Measurements from ENCODE around the gene TLR4. TPM values are rescaled to one million over a fixed set of nuclear protein-coding genes. Genes with fewer than 3 reads are reported as not detected.

The TLR4 gene
- total and polyA plus RNA-seq, 2 experiments from 2014 or later = 0.06 to 0.17 TPM

DNA sequence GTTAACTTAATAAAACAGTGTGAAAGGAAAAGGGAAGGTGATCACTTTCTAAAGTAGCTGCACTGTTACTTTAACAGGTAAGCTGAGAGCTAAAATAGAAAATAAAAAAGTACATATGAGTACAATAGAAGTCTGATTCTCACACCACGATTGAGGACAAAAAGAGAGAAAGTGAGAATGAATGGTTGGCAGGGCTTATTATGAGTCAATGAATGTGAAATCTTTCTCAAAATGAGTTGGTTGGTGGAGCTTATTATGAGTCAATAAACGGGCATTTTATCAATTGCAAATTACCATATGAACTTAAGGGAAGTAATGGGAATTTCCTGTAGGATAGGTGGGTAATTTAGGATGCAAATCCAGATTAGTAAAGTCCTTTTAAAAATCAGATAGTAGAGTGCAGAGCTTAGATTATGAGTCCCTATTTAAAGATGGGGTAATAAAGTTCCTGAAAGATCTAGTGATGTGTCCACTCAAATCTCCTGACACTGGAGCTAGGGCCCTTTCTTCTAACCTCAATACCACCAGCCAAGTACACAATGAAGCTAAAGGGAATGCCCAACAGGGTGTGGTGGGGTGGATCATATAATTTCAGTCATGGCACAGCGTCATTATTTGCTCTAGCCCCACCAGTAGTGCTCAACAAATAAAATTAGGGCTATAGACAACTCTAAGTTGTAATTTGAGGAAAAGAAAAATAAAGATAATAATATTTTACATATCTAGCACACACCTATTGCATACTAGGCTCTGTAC, 21.1 kb upstream of the TLR4 start:
- Histone ChIP-seq H3K4me1 (ENCODE audit: insufficient read depth) (peaks cover 17% of the 10 kb centered on the region), H3F3A (replicated peaks; ENCODE audit: low read depth) (no peaks in the 10 kb centered on the region), H3K36me3 (ENCODE audit: insufficient read depth) (no peaks in the 10 kb centered on the region), H3K4me3 (no peak overlapping the region), H2AFZ (peak overlapping the region; percentile 40; the same call in 1 of the 2 replicates), H4K20me1 (replicated peaks; ENCODE audit: insufficient read depth) (no peaks in the 10 kb centered on the region), H3K27me3 (ENCODE audit: insufficient read depth) (no peaks in the 10 kb centered on the region), H3K27ac (ENCODE audit: low read depth) (no peak overlapping the region), H3K9me2 (ENCODE audit: insufficient read depth) (peaks cover 9% of the 10 kb centered on the region; the same call in 1 of the 2 replicates), H3K79me2 (replicated peaks; ENCODE audit: insufficient read depth) (no peaks in the 10 kb centered on the region), H3K4me2 (no peak overlapping the region; the same call in 1 of the 2 replicates)
- ATAC-seq (no peak), DNase-seq (ENCODE audit: low spot score) (no peak)
- Mint-ChIP-seq H3K36me3 (ENCODE audit: low read depth) (peaks cover under 1% of the 10 kb centered on the region; the same call in 1 of the 3 replicates), H3K27ac (no peak overlapping the region), H3K4me1 (peaks cover 3% of the 10 kb centered on the region; the same call in 1 of the 3 replicates), H3K27me3 (ENCODE audit: insufficient read depth, low read depth, poor library complexity) (no peaks in the 10 kb centered on the region), H3K9me3 (peaks cover 25% of the 10 kb centered on the region), H3K4me3 (no peak overlapping the region)
- TF ChIP-seq ZNF114 (CRISPR knock-in tag; IDR thresholded peaks at IDR 0.05) (no peak), EZH2 (IDR thresholded peaks at IDR 0.05; ENCODE audit: low read depth, unreplicated experiment) (no peak), NANOG (IDR thresholded peaks at IDR 0.05; ENCODE audit: borderline replicate concordance) (no peak)

DNA sequence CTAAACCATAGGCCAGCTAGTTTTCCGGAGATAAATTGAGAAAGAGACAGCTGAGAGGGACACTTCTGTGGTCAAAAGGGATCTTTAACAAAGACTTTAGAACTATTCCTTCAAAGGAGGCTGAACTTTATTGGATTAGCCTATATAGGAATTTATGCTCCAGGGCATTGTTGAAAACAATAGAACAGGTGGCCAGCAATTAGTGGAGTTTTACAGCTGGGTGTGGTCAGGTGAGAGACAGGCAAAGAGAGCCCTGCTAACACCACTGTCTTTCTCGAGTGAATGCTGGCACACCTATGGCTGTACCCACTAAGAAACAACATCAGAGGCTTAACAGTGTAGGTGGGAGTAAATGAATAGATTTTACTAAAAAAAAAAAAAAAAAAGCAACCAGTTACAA, 16.7 kb upstream of the TLR4 start:
- Mint-ChIP-seq H3K9me3 (peaks cover 31% of the 10 kb centered on the region), H3K36me3 (ENCODE audit: low read depth) (peaks cover 3% of the 10 kb centered on the region; the same call in 2 of the 3 replicates), H3K27me3 (ENCODE audit: insufficient read depth, low read depth, poor library complexity) (no peaks in the 10 kb centered on the region), H3K4me3 (no peak overlapping the region), H3K27ac (no peak overlapping the region), H3K4me1 (peaks cover 3% of the 10 kb centered on the region; the same call in 1 of the 3 replicates)
- Histone ChIP-seq H3K9me2 (ENCODE audit: insufficient read depth) (peaks cover 9% of the 10 kb centered on the region; the same call in 1 of the 2 replicates), H2AFZ (no peak overlapping the region), H3F3A (replicated peaks; ENCODE audit: low read depth) (no peaks in the 10 kb centered on the region), H3K4me1 (ENCODE audit: insufficient read depth) (peaks cover 15% of the 10 kb centered on the region), H3K4me2 (no peak overlapping the region), H3K27me3 (ENCODE audit: insufficient read depth) (no peaks in the 10 kb centered on the region), H3K79me2 (replicated peaks; ENCODE audit: insufficient read depth) (no peaks in the 10 kb centered on the region), H3K27ac (ENCODE audit: low read depth) (no peak overlapping the region), H3K36me3 (ENCODE audit: insufficient read depth) (no peaks in the 10 kb centered on the region), H4K20me1 (replicated peaks; ENCODE audit: insufficient read depth) (no peaks in the 10 kb centered on the region), H3K4me3 (no peak overlapping the region)
- ATAC-seq (no peak), DNase-seq (ENCODE audit: low spot score) (peak; percentile 49)
- TF ChIP-seq POLR2AphosphoS5 (IDR thresholded peaks at IDR 0.05; ENCODE audit: low read depth) (no peak), JUNB (IDR thresholded peaks at IDR 0.05; ENCODE audit: unreplicated experiment) (no peak), ZNF114 (CRISPR knock-in tag; IDR thresholded peaks at IDR 0.05) (no peak), STAT1 (IDR thresholded peaks at IDR 0.05; ENCODE audit: unreplicated experiment) (no peak), ZNF331 (CRISPR knock-in tag; IDR thresholded peaks at IDR 0.05; ENCODE audit: low read depth) (no peak), CREB1 (CRISPR knock-in tag; IDR thresholded peaks at IDR 0.05; ENCODE audit: low read depth) (no peak), EZH2phosphoT487 (IDR thresholded peaks at IDR 0.05; ENCODE audit: unreplicated experiment) (no peak), EZH2 (IDR thresholded peaks at IDR 0.05; ENCODE audit: low read depth, unreplicated experiment) (no peak)
- TF ChIP-seq, protein P1, sequence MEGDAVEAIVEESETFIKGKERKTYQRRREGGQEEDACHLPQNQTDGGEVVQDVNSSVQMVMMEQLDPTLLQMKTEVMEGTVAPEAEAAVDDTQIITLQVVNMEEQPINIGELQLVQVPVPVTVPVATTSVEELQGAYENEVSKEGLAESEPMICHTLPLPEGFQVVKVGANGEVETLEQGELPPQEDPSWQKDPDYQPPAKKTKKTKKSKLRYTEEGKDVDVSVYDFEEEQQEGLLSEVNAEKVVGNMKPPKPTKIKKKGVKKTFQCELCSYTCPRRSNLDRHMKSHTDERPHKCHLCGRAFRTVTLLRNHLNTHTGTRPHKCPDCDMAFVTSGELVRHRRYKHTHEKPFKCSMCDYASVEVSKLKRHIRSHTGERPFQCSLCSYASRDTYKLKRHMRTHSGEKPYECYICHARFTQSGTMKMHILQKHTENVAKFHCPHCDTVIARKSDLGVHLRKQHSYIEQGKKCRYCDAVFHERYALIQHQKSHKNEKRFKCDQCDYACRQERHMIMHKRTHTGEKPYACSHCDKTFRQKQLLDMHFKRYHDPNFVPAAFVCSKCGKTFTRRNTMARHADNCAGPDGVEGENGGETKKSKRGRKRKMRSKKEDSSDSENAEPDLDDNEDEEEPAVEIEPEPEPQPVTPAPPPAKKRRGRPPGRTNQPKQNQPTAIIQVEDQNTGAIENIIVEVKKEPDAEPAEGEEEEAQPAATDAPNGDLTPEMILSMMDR (conservative IDR thresholded peaks at IDR 0.05; ENCODE audit: low read depth in 2 of 2) = no peak
- TF ChIP-seq, protein P2, sequence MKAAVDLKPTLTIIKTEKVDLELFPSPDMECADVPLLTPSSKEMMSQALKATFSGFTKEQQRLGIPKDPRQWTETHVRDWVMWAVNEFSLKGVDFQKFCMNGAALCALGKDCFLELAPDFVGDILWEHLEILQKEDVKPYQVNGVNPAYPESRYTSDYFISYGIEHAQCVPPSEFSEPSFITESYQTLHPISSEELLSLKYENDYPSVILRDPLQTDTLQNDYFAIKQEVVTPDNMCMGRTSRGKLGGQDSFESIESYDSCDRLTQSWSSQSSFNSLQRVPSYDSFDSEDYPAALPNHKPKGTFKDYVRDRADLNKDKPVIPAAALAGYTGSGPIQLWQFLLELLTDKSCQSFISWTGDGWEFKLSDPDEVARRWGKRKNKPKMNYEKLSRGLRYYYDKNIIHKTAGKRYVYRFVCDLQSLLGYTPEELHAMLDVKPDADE (IDR thresholded peaks at IDR 0.05) = no peak
- TF ChIP-seq, protein P3, sequence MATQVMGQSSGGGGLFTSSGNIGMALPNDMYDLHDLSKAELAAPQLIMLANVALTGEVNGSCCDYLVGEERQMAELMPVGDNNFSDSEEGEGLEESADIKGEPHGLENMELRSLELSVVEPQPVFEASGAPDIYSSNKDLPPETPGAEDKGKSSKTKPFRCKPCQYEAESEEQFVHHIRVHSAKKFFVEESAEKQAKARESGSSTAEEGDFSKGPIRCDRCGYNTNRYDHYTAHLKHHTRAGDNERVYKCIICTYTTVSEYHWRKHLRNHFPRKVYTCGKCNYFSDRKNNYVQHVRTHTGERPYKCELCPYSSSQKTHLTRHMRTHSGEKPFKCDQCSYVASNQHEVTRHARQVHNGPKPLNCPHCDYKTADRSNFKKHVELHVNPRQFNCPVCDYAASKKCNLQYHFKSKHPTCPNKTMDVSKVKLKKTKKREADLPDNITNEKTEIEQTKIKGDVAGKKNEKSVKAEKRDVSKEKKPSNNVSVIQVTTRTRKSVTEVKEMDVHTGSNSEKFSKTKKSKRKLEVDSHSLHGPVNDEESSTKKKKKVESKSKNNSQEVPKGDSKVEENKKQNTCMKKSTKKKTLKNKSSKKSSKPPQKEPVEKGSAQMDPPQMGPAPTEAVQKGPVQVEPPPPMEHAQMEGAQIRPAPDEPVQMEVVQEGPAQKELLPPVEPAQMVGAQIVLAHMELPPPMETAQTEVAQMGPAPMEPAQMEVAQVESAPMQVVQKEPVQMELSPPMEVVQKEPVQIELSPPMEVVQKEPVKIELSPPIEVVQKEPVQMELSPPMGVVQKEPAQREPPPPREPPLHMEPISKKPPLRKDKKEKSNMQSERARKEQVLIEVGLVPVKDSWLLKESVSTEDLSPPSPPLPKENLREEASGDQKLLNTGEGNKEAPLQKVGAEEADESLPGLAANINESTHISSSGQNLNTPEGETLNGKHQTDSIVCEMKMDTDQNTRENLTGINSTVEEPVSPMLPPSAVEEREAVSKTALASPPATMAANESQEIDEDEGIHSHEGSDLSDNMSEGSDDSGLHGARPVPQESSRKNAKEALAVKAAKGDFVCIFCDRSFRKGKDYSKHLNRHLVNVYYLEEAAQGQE (IDR thresholded peaks at IDR 0.05; ENCODE audit: unreplicated experiment) = no peak

Measured in GM23338 (cell line).